Skin of body (tissue), 2 donors: ENCODE results near the gene IL17RD. TPM values are rescaled to one million over a fixed set of nuclear protein-coding genes. Genes with fewer than 3 reads are reported as not detected.
A peak's percentile ranks its signal among the peaks of the same experiment; 100 is the strongest.

ENCODE experiments used
- DNase-seq: peaks from one replicate; lab custom pipeline; 2025; lab: John Stamatoyannopoulos, UW
- total RNA-seq: library from RNA; depleted of rRNA; stranded (reverse); fragments of >200 nt; gene quantifications from one replicate; pipeline ENCODE4 v1.2.3, GENCODE V29; 2014

Gene IL17RD
- total RNA-seq, 1 donor from 2014 or later = 18.3 TPM

GRCh38 chr3:57130571-57131209 lies 34.5 kb downstream of the IL17RD start:
- DNase-seq = peak; percentile 44

GRCh38 chr3:57128826-57129667 lies 36.1 kb downstream of the IL17RD start:
- DNase-seq = peak; percentile 71

GRCh38 chr3:57127891-57128518 lies 37.1 kb downstream of the IL17RD start:
- DNase-seq = peak; percentile 87

- DNase-seq = no peak
These were observed 38.9 kb downstream of the IL17RD start for GRCh38 chr3:57126244-57126643.

GRCh38 chr3:57120451-57121174 lies 44.5 kb downstream of the IL17RD start:
- no peak for DNase-seq

- DNase-seq = no peak
These were observed 45.1 kb downstream of the IL17RD start for GRCh38 chr3:57120040-57120439.

- DNase-seq = no peak
These were observed 46.9 kb downstream of the IL17RD start for GRCh38 chr3:57118254-57118653.

- DNase-seq = no peak
These were observed 48.7 kb downstream of the IL17RD start for GRCh38 chr3:57116501-57116900.

GRCh38 chr3:57112206-57112605 lies 52.9 kb downstream of the IL17RD start:
- DNase-seq = no peak

GRCh38 chr3:57110798-57111197 lies 54.4 kb downstream of the IL17RD start:
- no peak for DNase-seq

GRCh38 chr3:57110214-57110613 lies 54.9 kb downstream of the IL17RD start:
- DNase-seq = no peak

- DNase-seq = no peak
These were observed 55.5 kb downstream of the IL17RD start for GRCh38 chr3:57109437-57110199.

- DNase-seq = no peak
These were observed 56.5 kb downstream of the IL17RD start for GRCh38 chr3:57108684-57109083.

- no peak for DNase-seq
These were observed 59.6 kb downstream of the IL17RD start for GRCh38 chr3:57105585-57105984.

- DNase-seq = peak; percentile 70
These were observed 65.0 kb downstream of the IL17RD start for GRCh38 chr3:57100046-57100695.

GRCh38 chr3:57098418-57099310 lies 66.5 kb downstream of the IL17RD start:
- no peak for DNase-seq

- DNase-seq = no peak
These were observed 67.6 kb downstream of the IL17RD start for GRCh38 chr3:57097536-57097935.

GRCh38 chr3:57095363-57095762 lies 69.8 kb downstream of the IL17RD start:
- peak; percentile 63 for DNase-seq

GRCh38 chr3:57094575-57094974 lies 70.6 kb downstream of the IL17RD start:
- peak; percentile 98 for DNase-seq
